Mesothelial cell of epicardium (in vitro differentiated cells): ENCODE data around the gene RBMS2. TPM values are rescaled to one million over a fixed set of nuclear protein-coding genes. Genes with fewer than 3 reads are reported as not detected.

ENCODE experiments used
- DNase-seq, 2 experiments: peaks; one replicate each; pipeline ENCODE4 v3.0.0; 2021; ENCODE audit warnings: low spot score in 2 of 2; ENCODE audit not compliant: unreplicated experiment in 2 of 2
- H3K27ac Mint-ChIP-seq: 2 replicates; pipeline ENCODE4 v1.8.0; 2021; ENCODE audit warnings: mixed read lengths
- H3K27me3 Mint-ChIP-seq: 2 replicates; pipeline ENCODE4 v1.8.0; 2021; ENCODE audit warnings: low read depth, mixed read lengths
- H3K36me3 Mint-ChIP-seq: 2 replicates; pipeline ENCODE4 v1.8.0; 2021; ENCODE audit warnings: mixed read lengths
- H3K4me1 Mint-ChIP-seq: 2 replicates; pipeline ENCODE4 v1.8.0; 2021; ENCODE audit warnings: mixed read lengths
- H3K4me3 Mint-ChIP-seq: 2 replicates; pipeline ENCODE4 v1.8.0; 2021; ENCODE audit warnings: mild to moderate bottlenecking, moderate library complexity, mixed read lengths
- H3K9me3 Mint-ChIP-seq: 2 replicates; pipeline ENCODE4 v1.8.0; 2021; ENCODE audit warnings: mixed read lengths
- total RNA-seq: library from RNA; stranded (reverse); gene quantifications from 3 replicates; pipeline ENCODE4 v1.2.1, GENCODE V29; 2021
- TF ChIP-seq, protein P1 (sequence below): fragments of 200-600 bp; sonication (generic); IDR thresholded peaks from one replicate; pipeline ENCODE4 v1.5.0; 2021; ENCODE audit warnings: antibody characterized with exemption; ENCODE audit not compliant: unreplicated experiment

RBMS2 gene
- total RNA-seq, 1 donor from 2014 or later = 78.0 TPM

DNA sequence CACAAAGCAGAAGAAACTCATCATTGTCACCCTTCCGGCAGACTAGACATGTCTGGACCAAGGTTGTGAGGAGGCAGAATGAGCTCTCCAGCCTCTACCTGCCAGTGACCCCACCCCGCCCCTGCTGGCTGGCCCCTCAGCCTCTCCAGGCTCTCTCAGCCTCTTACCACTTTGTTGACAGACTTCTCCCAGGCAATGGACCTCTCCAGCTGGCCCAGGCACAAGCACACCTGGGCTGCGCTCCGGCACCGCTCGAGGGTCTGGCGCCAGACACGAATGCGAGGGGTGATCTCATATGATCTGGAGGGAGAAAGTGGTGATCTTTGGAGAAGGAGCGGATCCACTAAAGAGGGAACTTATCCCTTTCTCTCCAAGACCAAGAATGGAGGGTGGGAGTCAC is 78.2 kb downstream of the RBMS2 start:
- H3K36me3 Mint-ChIP-seq = peaks cover 48% of the 10 kb centered on the region
- peaks cover 7% of the 10 kb centered on the region for H3K4me1 Mint-ChIP-seq
- no peaks in the 10 kb centered on the region for H3K27me3 Mint-ChIP-seq
- H3K27ac Mint-ChIP-seq = no peak overlapping the region
- H3K9me3 Mint-ChIP-seq = no peaks in the 10 kb centered on the region
- H3K4me3 Mint-ChIP-seq = no peak overlapping the region
- TF ChIP-seq, protein P1, sequence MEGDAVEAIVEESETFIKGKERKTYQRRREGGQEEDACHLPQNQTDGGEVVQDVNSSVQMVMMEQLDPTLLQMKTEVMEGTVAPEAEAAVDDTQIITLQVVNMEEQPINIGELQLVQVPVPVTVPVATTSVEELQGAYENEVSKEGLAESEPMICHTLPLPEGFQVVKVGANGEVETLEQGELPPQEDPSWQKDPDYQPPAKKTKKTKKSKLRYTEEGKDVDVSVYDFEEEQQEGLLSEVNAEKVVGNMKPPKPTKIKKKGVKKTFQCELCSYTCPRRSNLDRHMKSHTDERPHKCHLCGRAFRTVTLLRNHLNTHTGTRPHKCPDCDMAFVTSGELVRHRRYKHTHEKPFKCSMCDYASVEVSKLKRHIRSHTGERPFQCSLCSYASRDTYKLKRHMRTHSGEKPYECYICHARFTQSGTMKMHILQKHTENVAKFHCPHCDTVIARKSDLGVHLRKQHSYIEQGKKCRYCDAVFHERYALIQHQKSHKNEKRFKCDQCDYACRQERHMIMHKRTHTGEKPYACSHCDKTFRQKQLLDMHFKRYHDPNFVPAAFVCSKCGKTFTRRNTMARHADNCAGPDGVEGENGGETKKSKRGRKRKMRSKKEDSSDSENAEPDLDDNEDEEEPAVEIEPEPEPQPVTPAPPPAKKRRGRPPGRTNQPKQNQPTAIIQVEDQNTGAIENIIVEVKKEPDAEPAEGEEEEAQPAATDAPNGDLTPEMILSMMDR = no peak
- DNase-seq = no peak

DNA sequence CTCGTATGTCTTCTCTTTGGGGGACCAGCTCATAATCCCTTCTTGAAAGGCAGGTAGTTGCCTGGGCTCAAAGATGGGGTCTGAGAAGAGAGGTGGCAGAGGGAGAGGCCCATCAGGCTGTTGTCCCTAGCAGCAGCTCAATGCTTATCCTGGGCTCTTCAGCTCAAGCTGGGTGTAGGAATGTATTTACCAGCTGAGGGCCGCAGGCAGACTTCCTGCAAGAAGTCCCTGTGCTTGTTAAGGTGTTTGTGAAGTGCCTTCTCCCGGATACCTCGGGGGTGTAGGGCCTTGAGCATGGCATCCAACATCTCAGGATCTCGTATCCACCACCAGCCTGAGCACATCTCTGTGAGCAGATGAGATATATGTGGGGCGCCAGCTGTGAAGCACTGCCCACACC is 79.1 kb downstream of the RBMS2 start:
- Mint-ChIP-seq H3K27me3 (no peaks in the 10 kb centered on the region), H3K4me3 (no peak overlapping the region), H3K9me3 (no peaks in the 10 kb centered on the region), H3K36me3 (peaks cover 53% of the 10 kb centered on the region), H3K27ac (no peak overlapping the region), H3K4me1 (peaks cover 5% of the 10 kb centered on the region)
- DNase-seq = no peak
- TF ChIP-seq, protein P1 = no peak

DNA sequence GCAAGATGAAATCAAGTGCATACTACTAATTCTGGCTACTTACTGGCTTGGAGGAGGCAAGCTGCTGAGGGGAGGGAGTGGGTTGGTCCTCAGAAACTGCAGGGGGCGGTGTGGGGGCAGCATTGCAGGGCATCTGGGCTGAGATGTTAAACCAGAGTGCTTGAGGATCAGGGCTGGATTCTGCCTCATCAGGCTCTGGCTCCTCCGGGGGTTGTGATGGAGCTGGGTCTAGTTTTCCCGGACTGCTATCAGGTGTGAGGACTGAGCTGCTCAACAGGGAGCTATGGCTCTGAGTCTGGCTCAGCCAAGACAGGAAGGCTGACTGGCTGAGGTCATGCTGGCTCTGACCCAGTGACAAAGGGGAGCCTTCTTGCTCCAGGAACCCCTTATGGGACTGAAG is 79.9 kb downstream of the RBMS2 start:
- DNase-seq = no peak
- Mint-ChIP-seq H3K9me3 (no peaks in the 10 kb centered on the region), H3K36me3 (peaks cover 60% of the 10 kb centered on the region), H3K4me3 (no peak overlapping the region), H3K27me3 (no peaks in the 10 kb centered on the region), H3K4me1 (peaks cover 5% of the 10 kb centered on the region), H3K27ac (no peak overlapping the region)
- TF ChIP-seq, protein P1 = no peak

- H3K27me3 Mint-ChIP-seq = no peaks in the 10 kb centered on the region
- H3K36me3 Mint-ChIP-seq = peaks cover 59% of the 10 kb centered on the region
- H3K27ac Mint-ChIP-seq = no peak overlapping the region
- TF ChIP-seq, protein P1 = no peak
- H3K4me1 Mint-ChIP-seq = peaks cover under 1% of the 10 kb centered on the region
- no peak overlapping the region for H3K4me3 Mint-ChIP-seq
- DNase-seq = no peak
- no peaks in the 10 kb centered on the region for H3K9me3 Mint-ChIP-seq
These were observed 80.6 kb downstream of the RBMS2 start for GRCh38 chr12:56602239-56602638.

- TF ChIP-seq, protein P1 = no peak
- H3K9me3 Mint-ChIP-seq = no peaks in the 10 kb centered on the region
- H3K27ac Mint-ChIP-seq = no peak overlapping the region
- no peaks in the 10 kb centered on the region for H3K27me3 Mint-ChIP-seq
- peaks cover 60% of the 10 kb centered on the region for H3K36me3 Mint-ChIP-seq
- H3K4me3 Mint-ChIP-seq = no peak overlapping the region
- no peak for DNase-seq
- no peaks in the 10 kb centered on the region for H3K4me1 Mint-ChIP-seq
These were observed 82.7 kb downstream of the RBMS2 start for GRCh38 chr12:56604355-56604754.

GRCh38 chr12:56614627-56615026 is 93.0 kb downstream of the RBMS2 start:
- H3K36me3 Mint-ChIP-seq = peaks cover 46% of the 10 kb centered on the region
- no peak for DNase-seq

More at GRCh38 chr12:56614627-56615026, 93.0 kb downstream of the RBMS2 start:
- Mint-ChIP-seq H3K9me3 (no peaks in the 10 kb centered on the region), H3K27ac (no peak overlapping the region), H3K4me1 (no peaks in the 10 kb centered on the region), H3K27me3 (no peaks in the 10 kb centered on the region), H3K4me3 (no peak overlapping the region)
- TF ChIP-seq, protein P1 = no peak
